ENCODE results near the gene EIF4G3.

The EIF4G3 gene

DNA sequence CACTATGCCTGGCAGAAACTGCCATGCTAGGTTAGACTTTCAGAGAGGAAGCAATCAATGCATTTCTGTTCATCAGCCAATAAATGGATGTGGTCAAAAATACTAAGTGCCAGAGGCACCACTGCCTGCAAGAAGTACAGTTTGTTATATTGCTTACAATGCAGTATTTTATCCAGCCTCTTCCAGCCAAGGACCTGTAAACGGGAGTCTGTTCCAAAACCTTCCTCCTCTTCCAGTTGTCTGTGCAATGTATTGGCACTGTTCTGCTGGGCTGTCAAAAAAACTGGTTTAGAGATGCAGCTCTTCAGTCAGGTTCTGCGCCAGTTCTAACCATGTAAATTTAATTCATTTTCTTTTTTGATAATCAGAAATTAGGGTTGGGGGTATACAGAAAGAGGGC, 175.7 kb downstream of the EIF4G3 start:
- peaks cover 0 to 2% of the 10 kb centered on the region in 2 donors for H3K36me3 ChIP-seq (ENCODE audit: control insufficient read depth in 1 of 2, insufficient read depth in 2 of 2, low read length in 2 of 2)
- no peaks in the 10 kb centered on the region for H3K27me3 ChIP-seq (ENCODE audit: low read depth, low read length)
- H3K4me1 ChIP-seq (ENCODE audit: control insufficient read depth in 1 of 2, insufficient read depth in 2 of 2, low read length in 2 of 2), result peaks cover 0 to 27% of the 10 kb centered on the region in 2 donors
- no peaks in the 10 kb centered on the region for H3K9me3 ChIP-seq (ENCODE audit: control insufficient read depth in 1 of 2, low read length in 2 of 2)
- no peak overlapping the region for H3K27ac ChIP-seq (ENCODE audit: low read length)
- no peak overlapping the region for H3K4me3 ChIP-seq (ENCODE audit: low read depth in 1 of 2, low read length in 2 of 2)

DNA sequence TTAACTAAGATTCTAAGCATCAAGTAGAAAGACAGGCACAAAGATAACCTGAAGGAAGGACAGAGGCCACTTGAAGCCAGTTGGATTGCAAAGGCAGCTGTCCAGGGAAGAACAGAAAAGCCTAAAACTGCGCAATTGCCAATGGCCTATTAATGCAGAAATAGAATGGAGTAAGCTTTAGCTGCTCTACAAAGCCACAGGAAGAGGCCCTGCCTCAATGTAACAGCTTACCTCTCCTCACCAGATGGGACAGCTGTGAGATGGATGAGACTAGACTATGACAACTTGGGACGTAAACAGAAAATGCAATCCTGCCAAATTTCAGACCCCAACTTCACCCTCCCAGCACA, 176.5 kb downstream of the EIF4G3 start:
- Histone ChIP-seq H3K4me1 (ENCODE audit: control insufficient read depth in 1 of 2, insufficient read depth in 2 of 2, low read length in 2 of 2) (peaks cover 0 to 22% of the 10 kb centered on the region in 2 donors), H3K36me3 (ENCODE audit: control insufficient read depth in 1 of 2, insufficient read depth in 2 of 2, low read length in 2 of 2) (peaks cover 0 to 2% of the 10 kb centered on the region in 2 donors), H3K9me3 (ENCODE audit: control insufficient read depth in 1 of 2, low read length in 2 of 2) (no peaks in the 10 kb centered on the region), H3K4me3 (ENCODE audit: low read depth in 1 of 2, low read length in 2 of 2) (no peak overlapping the region), H3K27ac (ENCODE audit: low read length) (no peak overlapping the region), H3K27me3 (ENCODE audit: low read depth, low read length) (no peaks in the 10 kb centered on the region)

DNA sequence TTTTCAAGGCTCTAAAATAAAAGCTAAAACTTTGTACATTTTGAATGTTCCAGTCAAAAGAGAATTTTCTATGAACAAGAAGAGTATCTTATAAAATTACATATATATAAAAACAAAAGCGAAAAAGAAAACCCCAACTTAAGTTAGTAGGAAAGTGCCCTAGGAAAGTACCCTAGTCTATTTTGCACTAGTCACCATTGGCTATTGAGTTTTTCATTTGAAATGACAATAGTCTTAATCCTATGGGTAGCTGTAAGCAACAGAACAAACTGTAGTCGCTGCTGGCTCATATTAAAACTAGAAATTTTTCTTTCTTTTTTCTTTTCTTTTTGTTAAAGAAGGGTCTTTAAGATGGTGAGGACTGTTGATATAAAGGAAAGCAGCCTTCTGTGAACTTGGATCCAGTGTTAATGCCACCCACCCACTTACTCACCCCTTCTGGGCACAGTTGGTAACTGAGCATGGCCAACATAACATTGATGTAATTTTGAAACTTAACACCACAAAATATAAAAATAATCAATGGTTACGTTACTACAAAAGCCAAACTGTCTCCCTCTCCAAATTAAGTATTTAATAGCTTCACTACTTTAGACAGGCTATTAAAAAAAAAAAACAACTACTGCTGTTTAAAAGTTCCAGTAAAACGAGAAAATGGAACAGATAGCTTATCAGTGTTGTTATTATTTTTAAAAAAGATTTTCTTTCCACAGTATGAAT, 177.0 kb downstream of the EIF4G3 start:
- H3K27me3 ChIP-seq (ENCODE audit: low read depth, low read length), result no peaks in the 10 kb centered on the region
- no peaks in the 10 kb centered on the region for H3K9me3 ChIP-seq (ENCODE audit: control insufficient read depth in 1 of 2, low read length in 2 of 2)
- no peak overlapping the region for H3K4me3 ChIP-seq (ENCODE audit: low read depth in 1 of 2, low read length in 2 of 2)
- no peak overlapping the region for H3K27ac ChIP-seq (ENCODE audit: low read length)
- peaks cover 0 to 22% of the 10 kb centered on the region in 2 donors for H3K4me1 ChIP-seq (ENCODE audit: control insufficient read depth in 1 of 2, insufficient read depth in 2 of 2, low read length in 2 of 2)
- peaks cover 0 to 2% of the 10 kb centered on the region in 2 donors for H3K36me3 ChIP-seq (ENCODE audit: control insufficient read depth in 1 of 2, insufficient read depth in 2 of 2, low read length in 2 of 2)

DNA sequence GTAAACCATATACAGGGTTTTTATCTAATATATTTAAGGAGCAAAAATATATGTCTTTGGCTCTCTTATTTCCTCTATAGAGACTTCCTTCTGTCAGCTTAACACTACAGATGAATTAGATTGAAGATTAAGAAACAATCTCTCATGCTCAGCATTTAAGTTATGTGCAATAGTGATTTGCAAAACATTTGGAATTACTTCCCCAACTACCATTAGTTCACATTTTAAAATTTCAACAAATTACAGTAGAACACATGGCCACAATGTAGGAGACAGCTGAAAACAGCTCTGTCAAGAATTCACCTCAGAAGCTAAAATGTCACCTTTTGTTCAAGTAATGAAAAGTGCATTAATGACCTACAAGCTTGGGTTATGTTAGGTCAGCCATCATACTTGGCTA, 177.9 kb downstream of the EIF4G3 start:
- Histone ChIP-seq H3K27me3 (ENCODE audit: low read depth, low read length) (no peaks in the 10 kb centered on the region), H3K4me1 (ENCODE audit: control insufficient read depth in 1 of 2, insufficient read depth in 2 of 2, low read length in 2 of 2) (peaks cover 0 to 22% of the 10 kb centered on the region in 2 donors), H3K36me3 (ENCODE audit: control insufficient read depth in 1 of 2, insufficient read depth in 2 of 2, low read length in 2 of 2) (peaks cover 0 to 2% of the 10 kb centered on the region in 2 donors), H3K4me3 (ENCODE audit: low read depth in 1 of 2, low read length in 2 of 2) (no peak overlapping the region), H3K27ac (ENCODE audit: low read length) (no peak overlapping the region), H3K9me3 (ENCODE audit: control insufficient read depth in 1 of 2, low read length in 2 of 2) (no peaks in the 10 kb centered on the region)

DNA sequence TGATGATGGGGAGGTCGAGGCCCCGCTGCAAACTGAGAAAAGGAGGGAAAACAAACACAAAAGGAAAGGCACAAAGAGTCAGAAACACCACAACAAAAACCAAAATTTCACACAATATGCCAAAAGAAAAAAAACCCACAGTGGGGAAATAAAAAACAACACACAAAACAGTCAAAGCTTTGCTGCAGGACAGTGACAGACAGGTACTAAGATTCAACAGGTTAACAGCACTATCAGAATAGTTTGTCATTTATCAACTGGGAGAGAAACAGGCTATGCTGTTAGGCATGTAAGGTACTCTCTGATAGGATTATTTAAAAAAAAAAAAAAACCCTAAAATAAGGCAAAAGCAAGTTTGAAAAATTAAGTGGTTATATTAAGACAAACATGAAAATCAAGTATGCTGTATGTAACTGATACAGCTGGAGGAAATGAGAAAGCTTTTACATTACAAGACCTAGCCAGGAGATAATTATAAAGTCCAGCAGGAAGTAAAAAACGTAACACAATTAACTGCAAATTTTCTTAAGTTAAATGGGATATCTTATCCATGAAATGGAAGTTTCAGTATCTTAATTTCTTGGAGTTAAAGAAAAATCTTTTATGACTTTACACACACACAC, 179.0 kb downstream of the EIF4G3 start:
- H3K27me3 ChIP-seq (ENCODE audit: low read depth, low read length), result no peaks in the 10 kb centered on the region
- no peak overlapping the region for H3K27ac ChIP-seq (ENCODE audit: low read length)
- peaks cover 0 to 22% of the 10 kb centered on the region in 2 donors for H3K4me1 ChIP-seq (ENCODE audit: control insufficient read depth in 1 of 2, insufficient read depth in 2 of 2, low read length in 2 of 2)
- no peaks in the 10 kb centered on the region for H3K9me3 ChIP-seq (ENCODE audit: control insufficient read depth in 1 of 2, low read length in 2 of 2)
- H3K4me3 ChIP-seq (ENCODE audit: low read depth in 1 of 2, low read length in 2 of 2), result no peak overlapping the region
- peaks cover 0 to 2% of the 10 kb centered on the region in 2 donors for H3K36me3 ChIP-seq (ENCODE audit: control insufficient read depth in 1 of 2, insufficient read depth in 2 of 2, low read length in 2 of 2)

DNA sequence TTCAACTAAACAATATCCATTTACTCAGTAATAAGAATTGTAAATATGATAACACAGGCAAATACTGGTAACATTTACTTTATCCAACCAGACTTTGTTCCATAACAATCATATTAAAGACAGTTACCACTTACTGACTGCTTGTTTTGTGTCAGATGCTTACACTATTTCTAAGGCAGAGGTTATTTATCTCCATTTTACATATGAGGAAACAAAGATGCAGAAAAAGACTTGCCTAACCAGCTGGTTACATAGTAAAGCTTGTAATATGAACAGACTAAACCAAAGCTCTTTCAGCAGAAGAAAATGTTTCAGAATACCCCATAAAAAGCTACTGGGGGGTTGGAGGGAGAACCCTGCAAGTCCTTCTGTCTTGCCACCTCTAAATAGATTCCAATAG, 180.1 kb downstream of the EIF4G3 start:
- Histone ChIP-seq H3K27me3 (ENCODE audit: low read depth, low read length) (no peaks in the 10 kb centered on the region), H3K4me1 (ENCODE audit: control insufficient read depth in 1 of 2, insufficient read depth in 2 of 2, low read length in 2 of 2) (peaks cover 0 to 14% of the 10 kb centered on the region in 2 donors), H3K27ac (ENCODE audit: low read length) (no peak overlapping the region), H3K4me3 (ENCODE audit: low read depth in 1 of 2, low read length in 2 of 2) (no peak overlapping the region), H3K36me3 (ENCODE audit: control insufficient read depth in 1 of 2, insufficient read depth in 2 of 2, low read length in 2 of 2) (no peaks in the 10 kb centered on the region), H3K9me3 (ENCODE audit: control insufficient read depth in 1 of 2, low read length in 2 of 2) (no peaks in the 10 kb centered on the region)

DNA sequence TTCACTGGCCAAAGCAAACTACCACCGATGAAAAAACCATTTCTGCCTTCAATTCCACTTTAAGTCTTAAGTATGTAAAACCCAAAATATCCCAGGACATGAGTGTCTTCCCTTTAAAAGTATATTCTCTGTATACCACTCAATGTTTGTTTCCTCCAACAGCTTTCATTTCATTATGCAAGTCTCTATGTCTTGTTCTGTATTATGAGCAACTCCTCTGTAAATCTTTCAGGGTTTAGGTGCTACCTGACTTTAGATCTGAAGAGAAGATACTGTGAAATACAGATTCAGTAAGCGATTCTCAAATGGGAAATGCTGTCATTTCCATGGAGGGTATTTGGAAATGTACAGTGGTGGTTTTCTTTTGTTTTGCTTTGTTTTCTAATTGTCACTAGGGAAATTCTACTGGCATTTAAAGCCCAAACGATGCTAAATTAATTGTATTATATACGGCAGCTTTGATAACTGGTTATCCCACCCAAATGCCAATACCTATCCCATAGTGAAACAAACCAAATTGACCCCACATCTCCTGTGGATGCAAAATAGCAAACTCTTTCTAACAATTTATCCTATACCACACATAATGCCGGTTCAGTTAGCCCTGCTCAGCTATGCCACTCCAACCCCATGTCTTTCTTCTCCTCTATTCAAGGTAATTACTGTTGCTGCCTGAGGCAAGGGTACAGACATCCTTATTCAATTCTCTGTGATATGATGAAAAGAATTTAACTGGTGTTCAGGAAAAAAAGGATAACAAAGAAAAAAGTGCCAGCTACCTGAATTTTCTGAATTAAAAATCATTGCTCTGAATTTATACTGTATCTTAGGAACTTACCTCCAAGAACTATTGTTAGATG, 182.8 kb downstream of the EIF4G3 start:
- Histone ChIP-seq H3K4me3 (ENCODE audit: low read depth in 1 of 2, low read length in 2 of 2) (no peak overlapping the region), H3K27ac (ENCODE audit: low read length) (no peak overlapping the region), H3K36me3 (ENCODE audit: control insufficient read depth in 1 of 2, insufficient read depth in 2 of 2, low read length in 2 of 2) (no peaks in the 10 kb centered on the region), H3K4me1 (ENCODE audit: control insufficient read depth in 1 of 2, insufficient read depth in 2 of 2, low read length in 2 of 2) (no peaks in the 10 kb centered on the region), H3K9me3 (ENCODE audit: control insufficient read depth in 1 of 2, low read length in 2 of 2) (no peaks in the 10 kb centered on the region), H3K27me3 (ENCODE audit: low read depth, low read length) (no peaks in the 10 kb centered on the region)

DNA sequence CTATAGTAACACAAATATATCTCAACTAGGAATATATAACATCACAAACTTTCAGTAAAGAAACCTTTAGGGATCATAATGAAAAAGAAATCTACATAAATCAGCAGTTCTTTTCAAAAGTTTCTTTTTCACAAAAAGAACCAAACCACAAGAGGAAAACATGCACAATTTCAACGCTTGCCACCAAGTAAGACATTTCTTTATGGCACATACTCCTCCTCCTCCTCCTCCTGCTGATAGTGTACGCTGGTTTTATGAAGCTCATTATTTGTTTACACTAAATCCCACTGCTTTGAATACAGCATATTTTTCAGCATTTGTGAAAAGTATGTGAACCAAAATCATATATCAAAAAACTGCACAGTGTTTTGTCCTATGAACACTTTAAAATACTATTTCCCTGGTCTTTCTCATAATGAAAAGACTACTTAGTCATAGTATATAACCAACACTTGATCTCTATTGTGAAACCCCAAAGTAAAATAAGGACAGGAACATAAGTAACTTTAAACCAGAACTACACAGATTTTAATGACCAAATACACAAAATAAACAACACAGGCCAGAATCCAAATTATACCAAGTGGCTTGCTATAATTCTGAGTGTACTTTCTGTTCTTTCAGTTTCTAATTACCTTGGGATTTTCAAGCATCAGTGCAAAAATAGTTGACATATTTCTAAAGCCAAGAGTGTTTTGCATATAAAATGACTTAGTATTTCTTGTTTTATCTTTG, 184.2 kb downstream of the EIF4G3 start:
- H3K27me3 ChIP-seq (ENCODE audit: low read depth, low read length), result no peaks in the 10 kb centered on the region
- no peaks in the 10 kb centered on the region for H3K36me3 ChIP-seq (ENCODE audit: control insufficient read depth in 1 of 2, insufficient read depth in 2 of 2, low read length in 2 of 2)
- no peak overlapping the region for H3K4me3 ChIP-seq (ENCODE audit: low read depth in 1 of 2, low read length in 2 of 2)
- H3K9me3 ChIP-seq (ENCODE audit: control insufficient read depth in 1 of 2, low read length in 2 of 2), result no peaks in the 10 kb centered on the region
- no peak overlapping the region for H3K27ac ChIP-seq (ENCODE audit: low read length)
- H3K4me1 ChIP-seq (ENCODE audit: control insufficient read depth in 1 of 2, insufficient read depth in 2 of 2, low read length in 2 of 2), result no peaks in the 10 kb centered on the region

DNA sequence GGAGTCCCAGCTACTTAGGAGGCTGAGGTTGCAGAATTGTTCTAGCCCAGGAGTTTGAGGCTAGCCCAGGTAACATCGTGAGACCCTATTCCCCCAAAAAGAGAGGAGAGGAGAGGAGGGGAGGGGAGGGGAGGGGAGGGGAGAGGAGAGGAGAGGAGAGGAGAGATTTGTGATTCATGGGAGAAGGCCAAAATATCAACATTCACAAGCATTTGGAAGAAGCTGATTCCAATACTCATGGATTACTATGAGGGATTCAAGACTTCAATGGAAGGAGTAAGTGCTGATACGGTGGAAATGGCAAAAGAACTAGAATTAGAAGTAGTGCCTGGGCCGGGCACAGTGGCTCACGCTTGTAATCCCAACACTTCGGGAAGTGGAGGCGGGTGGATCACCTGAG, 187.8 kb downstream of the EIF4G3 start:
- no peak overlapping the region for H3K4me3 ChIP-seq (ENCODE audit: low read depth in 1 of 2, low read length in 2 of 2)
- no peaks in the 10 kb centered on the region for H3K36me3 ChIP-seq (ENCODE audit: control insufficient read depth in 1 of 2, insufficient read depth in 2 of 2, low read length in 2 of 2)
- no peak overlapping the region for H3K27ac ChIP-seq (ENCODE audit: low read length)
- H3K27me3 ChIP-seq (ENCODE audit: low read depth, low read length), result no peaks in the 10 kb centered on the region
- H3K9me3 ChIP-seq (ENCODE audit: control insufficient read depth in 1 of 2, low read length in 2 of 2), result no peaks in the 10 kb centered on the region
- H3K4me1 ChIP-seq (ENCODE audit: control insufficient read depth in 1 of 2, insufficient read depth in 2 of 2, low read length in 2 of 2), result no peaks in the 10 kb centered on the region

DNA sequence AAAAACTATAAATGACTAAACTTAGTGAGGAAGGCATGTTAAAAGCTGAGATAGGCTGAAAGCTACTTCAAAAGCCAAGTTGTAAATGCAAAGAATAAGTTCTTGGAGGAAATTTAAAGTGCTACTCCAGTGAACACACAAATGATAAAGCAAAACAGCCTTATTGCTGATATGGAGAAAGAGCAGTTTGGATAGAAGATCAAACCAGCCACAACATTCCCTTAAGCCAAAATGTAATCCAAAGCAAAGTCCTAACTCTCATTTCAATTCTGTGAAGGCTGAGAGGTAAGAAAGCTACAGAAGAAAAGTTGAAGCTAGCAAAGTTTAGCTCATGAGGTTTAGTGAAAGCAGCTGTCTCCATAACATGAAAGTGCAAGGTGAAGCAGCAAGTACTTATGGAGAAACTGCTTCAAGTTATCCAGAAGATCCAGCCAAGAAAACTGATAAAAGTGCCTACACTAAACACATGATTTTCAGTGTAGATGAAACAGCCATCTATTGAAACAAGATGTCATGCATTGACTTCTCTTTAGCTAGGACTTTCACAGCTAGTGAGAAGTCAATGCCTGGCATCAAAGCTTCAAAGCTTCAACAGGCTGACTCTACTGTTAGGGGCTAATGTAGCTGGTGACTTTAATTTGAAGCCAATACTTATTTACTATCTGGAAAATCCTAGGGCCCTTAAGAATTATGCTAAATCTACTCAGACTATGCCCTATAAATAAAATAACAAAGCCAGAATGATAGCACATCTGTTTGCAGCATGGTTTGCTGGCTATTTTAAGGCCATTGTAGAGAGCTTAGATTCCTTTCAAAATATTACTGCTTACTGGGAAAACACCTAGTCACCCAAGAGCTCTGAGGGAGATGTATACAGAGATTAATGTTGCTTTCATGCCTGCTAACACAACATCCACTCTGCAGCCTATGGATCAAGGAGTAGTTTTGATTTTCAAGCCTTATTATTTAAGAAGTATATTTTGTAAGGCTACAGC, 188.6 kb downstream of the EIF4G3 start:
- H3K4me3 ChIP-seq (ENCODE audit: low read depth in 1 of 2, low read length in 2 of 2), result no peak overlapping the region
- no peaks in the 10 kb centered on the region for H3K27me3 ChIP-seq (ENCODE audit: low read depth, low read length)
- no peaks in the 10 kb centered on the region for H3K9me3 ChIP-seq (ENCODE audit: control insufficient read depth in 1 of 2, low read length in 2 of 2)
- no peaks in the 10 kb centered on the region for H3K36me3 ChIP-seq (ENCODE audit: control insufficient read depth in 1 of 2, insufficient read depth in 2 of 2, low read length in 2 of 2)
- H3K27ac ChIP-seq (ENCODE audit: low read length), result no peak overlapping the region
- no peaks in the 10 kb centered on the region for H3K4me1 ChIP-seq (ENCODE audit: control insufficient read depth in 1 of 2, insufficient read depth in 2 of 2, low read length in 2 of 2)

Measured in muscle layer of duodenum (tissue), 2 donors.